Keratinocyte (primary cell): ENCODE data around the gene ADAD2. TPM values are rescaled to one million over a fixed set of nuclear protein-coding genes. Genes with fewer than 3 reads are reported as not detected.

Experiments
- DNase-seq: peaks from one replicate; pipeline ENCODE4 v3.0.0-alpha.2; 2011; ENCODE audit warnings: low read depth, missing footprints, low spot score
- FAIRE-seq: peaks from 2 replicates; lab custom pipeline; 2011; peaks lifted over from hg19 to GRCh38; lab: Jason Lieb, UNC
- H2AFZ ChIP-seq: 2 replicates; pipeline ENCODE4 v1.6.0; 2012; ENCODE audit warnings: low read length, control low read depth, inconsistent platforms; ENCODE audit not compliant: control insufficient read depth
- H3K27ac ChIP-seq: 2 replicates; pipeline ENCODE4 v1.5.1; 2011; ENCODE audit warnings: low read length; ENCODE audit not compliant: control insufficient read depth, insufficient read depth
- H3K27me3 ChIP-seq: 3 replicates; pipeline ENCODE4 v1.6.0; 2011; ENCODE audit warnings: low read length; ENCODE audit not compliant: control insufficient read depth, insufficient read depth; ENCODE audit errors: extremely low read depth
- H3K36me3 ChIP-seq, 2 experiments: 2 replicates in 1 of 2; 3 replicates in 1 of 2; pipeline ENCODE4 v1.5.1; 2011; ENCODE audit warnings: low read length in 2 of 2, mild to moderate bottlenecking in 1 of 2; ENCODE audit not compliant: control insufficient read depth in 2 of 2, insufficient read depth in 2 of 2; ENCODE audit errors: extremely low read depth in 1 of 2
- H3K4me1 ChIP-seq: 3 replicates; pipeline ENCODE4 v1.5.1; 2011; ENCODE audit warnings: low read length; ENCODE audit not compliant: control insufficient read depth, insufficient read depth; ENCODE audit errors: extremely low read depth
- H3K4me2 ChIP-seq: 3 replicates; pipeline ENCODE4 v1.6.0; 2011; ENCODE audit warnings: low read depth, low read length; ENCODE audit not compliant: control insufficient read depth, insufficient read depth; ENCODE audit errors: extremely low read depth
- H3K4me3 ChIP-seq, 3 experiments: fragments of 200-600 bp in 1 of 3; sonication (generic) in 1 of 3; 2 replicates in 2 of 3; 3 replicates in 1 of 3; pipeline ENCODE4 v1.5.1; 2011 to 2016; ENCODE audit warnings: low read length in 3 of 3, mild to moderate bottlenecking in 3 of 3, control low read depth in 2 of 3, inconsistent platforms in 1 of 3, low read depth in 1 of 3, mixed read lengths in 1 of 3, mixed run types in 1 of 3, moderate library complexity in 1 of 3; ENCODE audit not compliant: control insufficient read depth in 2 of 3, insufficient read depth in 2 of 3; ENCODE audit errors: extremely low read depth in 1 of 3
- H3K79me2 ChIP-seq: 2 replicates; pipeline ENCODE4 v1.6.0; 2012; ENCODE audit warnings: low read length; ENCODE audit not compliant: control insufficient read depth, insufficient read depth
- H3K9ac ChIP-seq: 3 replicates; pipeline ENCODE4 v1.6.0; 2011; ENCODE audit warnings: low read length; ENCODE audit not compliant: control insufficient read depth, insufficient read depth; ENCODE audit errors: extremely low read depth
- H3K9me1 ChIP-seq: 3 replicates; pipeline ENCODE4 v1.6.0; 2011; ENCODE audit warnings: low read length; ENCODE audit not compliant: control insufficient read depth, insufficient read depth; ENCODE audit errors: extremely low read depth
- H3K9me3 ChIP-seq: 2 replicates; pipeline ENCODE4 v1.5.1; 2012; ENCODE audit warnings: low read depth, low read length; ENCODE audit not compliant: control insufficient read depth
- H4K20me1 ChIP-seq: 3 replicates; pipeline ENCODE4 v1.6.0; 2011; ENCODE audit warnings: low read length; ENCODE audit not compliant: control insufficient read depth, insufficient read depth; ENCODE audit errors: extremely low read depth
- EZH2 ChIP-seq: IDR thresholded peaks from one replicate; pipeline ENCODE4 v1.6.1; 2012; ENCODE audit warnings: inconsistent platforms, mild to moderate bottlenecking, low read length, moderate library complexity
- dilution Hi-C: fragments of 300-500 bp; cut with MboI; formaldehyde crosslinking; loops from one replicate; pipeline ENCODE4 v1.7.0; 2020; ENCODE audit warnings: low sequenced_read_pairs; ENCODE audit not compliant: extremely low pct_ligation_motif_present
- polyA plus RNA-seq, 5 experiments: library from polyadenylated mRNA; depleted of rRNA in 3 of 5; stranded (reverse) in 3 of 5; stranded (forward) in 1 of 5; unstranded in 1 of 5; fragments of >200 nt; gene quantifications; 1 replicate in 1 of 5; 2 replicates in 3 of 5; 3 replicates in 1 of 5; pipeline versions ENCODE4 v1.2.1 to v1.2.3, GENCODE V29; 2011 to 2012; ENCODE audit warnings: missing spikeins in 2 of 5, low read depth in 1 of 5, low replicate concordance in 1 of 5
- TF ChIP-seq, protein P1 (sequence below), 3 experiments: IDR thresholded peaks in 1 of 3; conservative IDR thresholded peaks in 1 of 3; optimal IDR thresholded peaks in 1 of 3; 2 replicates in 2 of 3; 3 replicates in 1 of 3; pipeline versions ENCODE3 to v1.5.1; 2011; ENCODE audit warnings: low read length in 3 of 3, mild to moderate bottlenecking in 3 of 3, moderate library complexity in 2 of 3, control low read depth in 1 of 3, inconsistent platforms in 1 of 3; ENCODE audit not compliant: insufficient read depth in 2 of 3; ENCODE audit errors: extremely low read depth in 1 of 3

Gene ADAD2
- polyA plus RNA-seq, 1 donor (not counting 4 experiments of a cell fraction or from before 2014, with no cell fraction given) = not detected

DNA sequence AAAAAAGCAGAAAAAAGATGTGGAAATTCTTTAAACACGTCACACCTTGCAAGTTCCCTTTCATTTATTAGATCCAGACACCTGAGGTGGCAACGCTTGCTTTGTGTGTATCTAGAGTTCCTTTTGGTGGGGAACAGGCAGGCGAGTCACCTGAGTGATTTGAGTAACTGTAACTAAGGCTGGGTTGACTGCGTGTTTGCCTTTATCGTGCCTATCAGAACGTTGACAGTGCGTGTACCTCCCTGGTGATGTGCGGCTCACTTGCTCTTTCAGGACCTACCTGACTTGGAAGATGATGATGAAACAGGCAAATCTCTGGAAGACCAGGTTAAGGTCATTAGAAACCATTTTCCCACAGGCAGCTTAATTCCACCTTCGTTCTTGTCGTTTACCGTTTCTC lies 16.6 kb upstream of the ADAD2 start:
- no peaks in the 10 kb centered on the region for H3K9me3 ChIP-seq
- DNase-seq = no peak
- TF ChIP-seq, protein P1, sequence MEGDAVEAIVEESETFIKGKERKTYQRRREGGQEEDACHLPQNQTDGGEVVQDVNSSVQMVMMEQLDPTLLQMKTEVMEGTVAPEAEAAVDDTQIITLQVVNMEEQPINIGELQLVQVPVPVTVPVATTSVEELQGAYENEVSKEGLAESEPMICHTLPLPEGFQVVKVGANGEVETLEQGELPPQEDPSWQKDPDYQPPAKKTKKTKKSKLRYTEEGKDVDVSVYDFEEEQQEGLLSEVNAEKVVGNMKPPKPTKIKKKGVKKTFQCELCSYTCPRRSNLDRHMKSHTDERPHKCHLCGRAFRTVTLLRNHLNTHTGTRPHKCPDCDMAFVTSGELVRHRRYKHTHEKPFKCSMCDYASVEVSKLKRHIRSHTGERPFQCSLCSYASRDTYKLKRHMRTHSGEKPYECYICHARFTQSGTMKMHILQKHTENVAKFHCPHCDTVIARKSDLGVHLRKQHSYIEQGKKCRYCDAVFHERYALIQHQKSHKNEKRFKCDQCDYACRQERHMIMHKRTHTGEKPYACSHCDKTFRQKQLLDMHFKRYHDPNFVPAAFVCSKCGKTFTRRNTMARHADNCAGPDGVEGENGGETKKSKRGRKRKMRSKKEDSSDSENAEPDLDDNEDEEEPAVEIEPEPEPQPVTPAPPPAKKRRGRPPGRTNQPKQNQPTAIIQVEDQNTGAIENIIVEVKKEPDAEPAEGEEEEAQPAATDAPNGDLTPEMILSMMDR (optimal IDR thresholded peaks at IDR 0.05 in 1 of 3, IDR thresholded peaks at IDR 0.05 in 1 of 3, conservative IDR thresholded peaks at IDR 0.05 in 1 of 3; ENCODE audit: extremely low read depth in 1 of 3, insufficient read depth in 2 of 3, low read length in 3 of 3) = no peak
- no peak for TF ChIP-seq EZH2
- dilution Hi-C loops = no loop called here
- no peak overlapping the region for H3K27ac ChIP-seq
- peaks cover 29% of the 10 kb centered on the region for H3K4me1 ChIP-seq
- H3K27me3 ChIP-seq = no peaks in the 10 kb centered on the region
- H3K4me3 ChIP-seq = no peak overlapping the region
- H3K79me2 ChIP-seq = no peaks in the 10 kb centered on the region
- FAIRE-seq = no peak
- no peak overlapping the region for H3K4me2 ChIP-seq
- H3K36me3 ChIP-seq = peaks cover 4 to 7% of the 10 kb centered on the region in 2 experiments
- H2AFZ ChIP-seq = no peak overlapping the region
- no peak overlapping the region for H3K9ac ChIP-seq
- no peaks in the 10 kb centered on the region for H4K20me1 ChIP-seq
- no peaks in the 10 kb centered on the region for H3K9me1 ChIP-seq

DNA sequence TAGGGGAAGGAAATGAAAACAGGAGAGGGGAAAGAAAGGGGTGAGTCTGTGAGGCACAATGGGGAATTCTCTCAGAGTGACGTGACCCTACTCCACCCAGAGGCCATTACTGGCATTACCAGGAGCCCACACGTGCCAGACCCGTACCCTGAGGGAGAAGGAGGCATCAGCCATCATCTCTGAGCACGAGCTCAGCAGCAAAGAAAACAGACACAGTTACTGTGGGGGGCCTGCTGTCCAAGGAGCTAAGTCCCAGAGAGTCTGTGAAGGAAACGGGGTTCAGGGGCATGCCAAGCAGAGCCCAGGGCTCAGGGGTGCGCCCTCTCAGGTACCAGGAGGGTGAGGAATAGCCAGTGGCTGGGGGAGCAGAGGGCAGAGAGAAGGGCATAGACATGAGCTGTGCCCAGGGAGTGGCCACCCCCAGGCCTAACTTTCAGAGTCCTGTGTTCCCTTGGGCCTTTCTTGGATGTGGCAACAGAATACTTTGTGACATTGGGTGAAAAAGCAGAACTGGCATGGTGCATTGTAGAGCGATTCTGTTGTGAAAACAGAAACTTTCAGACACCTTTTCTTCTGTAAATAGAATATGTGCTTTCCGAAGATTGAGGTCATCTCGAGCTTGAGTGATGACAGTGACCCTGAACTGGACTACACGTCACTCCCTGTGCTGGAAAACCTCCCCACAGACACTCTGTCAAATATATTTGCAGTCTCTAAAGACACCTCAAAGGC lies 15.4 kb upstream of the ADAD2 start:
- H3K9ac ChIP-seq = no peak overlapping the region
- no peak overlapping the region for H2AFZ ChIP-seq

More for the DNA sequence above, 15.4 kb upstream of the ADAD2 start:
- no peaks in the 10 kb centered on the region for H3K9me3 ChIP-seq
- no peak overlapping the region for H3K4me3 ChIP-seq
- H3K9me1 ChIP-seq = no peaks in the 10 kb centered on the region
- dilution Hi-C loops = no loop called here
- no peaks in the 10 kb centered on the region for H3K79me2 ChIP-seq
- H3K4me2 ChIP-seq = no peak overlapping the region
- H3K27ac ChIP-seq = no peak overlapping the region
- no peaks in the 10 kb centered on the region for H3K27me3 ChIP-seq
- peaks cover 29% of the 10 kb centered on the region for H3K4me1 ChIP-seq
- H3K36me3 ChIP-seq = peaks cover 7 to 8% of the 10 kb centered on the region in 2 experiments
- FAIRE-seq (peak; percentile 86), DNase-seq (no peak)
- no peaks in the 10 kb centered on the region for H4K20me1 ChIP-seq
- TF ChIP-seq, protein P1 (optimal IDR thresholded peaks at IDR 0.05 in 1 of 3, IDR thresholded peaks at IDR 0.05 in 1 of 3, conservative IDR thresholded peaks at IDR 0.05 in 1 of 3; ENCODE audit: extremely low read depth in 1 of 3, insufficient read depth in 2 of 3, low read length in 3 of 3) = peak; percentile 57 to 95 (median 93)
- no peak for TF ChIP-seq EZH2
